Measurements from ENCODE around the gene FAM210B. TPM values are rescaled to one million over a fixed set of nuclear protein-coding genes. Genes with fewer than 3 reads are reported as not detected.
"Not testable (repeated sequence)": the region's sequence is repeated elsewhere in the genome, so short reads cannot be mapped to it uniquely, and the experiment has no call there.

The FAM210B gene
- total RNA-seq, 4 donors from 2014 or later, result 14.0 to 21.4 (median 16.8) TPM

GRCh38 chr20:56323656-56324055 lies 35.1 kb upstream of the FAM210B start:
- no peak overlapping the region for H3K4me3 ChIP-seq
- no peak for DNase-seq
- no peaks in the 10 kb centered on the region for H3K9me3 ChIP-seq
- no peaks in the 10 kb centered on the region for H3K36me3 ChIP-seq
- no peaks in the 10 kb centered on the region for H3K4me1 ChIP-seq
- no peaks in the 10 kb centered on the region for H3K27me3 ChIP-seq
- no peak for TF ChIP-seq CTCF (IDR thresholded peaks at IDR 0.05)
- no peak for TF ChIP-seq POLR2A (IDR thresholded peaks at IDR 0.05)
- H3K27ac ChIP-seq, result no peak overlapping the region

- H3K27ac ChIP-seq, result no peak overlapping the region
- H3K27me3 ChIP-seq, result no peaks in the 10 kb centered on the region
- TF ChIP-seq CTCF (IDR thresholded peaks at IDR 0.05), result no peak
- TF ChIP-seq POLR2A (IDR thresholded peaks at IDR 0.05), result no peak
- H3K9me3 ChIP-seq, result no peaks in the 10 kb centered on the region
- DNase-seq, result no peak
- no peak overlapping the region for H3K4me3 ChIP-seq
- no peaks in the 10 kb centered on the region for H3K36me3 ChIP-seq
- no peaks in the 10 kb centered on the region for H3K4me1 ChIP-seq
Measured at GRCh38 chr20:56324806-56325205, 34.0 kb upstream of the FAM210B start.

GRCh38 chr20:56328861-56329260 lies 29.9 kb upstream of the FAM210B start:
- no peak for DNase-seq

GRCh38 chr20:56336709-56337108 lies 22.1 kb upstream of the FAM210B start:
- not testable (repeated sequence) for H3K27ac ChIP-seq, H3K4me1 ChIP-seq, H3K9me3 ChIP-seq, DNase-seq, H3K27me3 ChIP-seq, H3K36me3 ChIP-seq, H3K4me3 ChIP-seq

More at GRCh38 chr20:56328861-56329260, 29.9 kb upstream of the FAM210B start:
- Histone ChIP-seq H3K27me3 (no peaks in the 10 kb centered on the region), H3K9me3 (no peaks in the 10 kb centered on the region), H3K27ac (no peak overlapping the region), H3K36me3 (no peaks in the 10 kb centered on the region), H3K4me1 (no peaks in the 10 kb centered on the region), H3K4me3 (no peak overlapping the region)
- no peak for TF ChIP-seq CTCF (IDR thresholded peaks at IDR 0.05)
- TF ChIP-seq POLR2A (IDR thresholded peaks at IDR 0.05), result no peak

- H3K27ac ChIP-seq, result no peak overlapping the region
- no peaks in the 10 kb centered on the region for H3K36me3 ChIP-seq
- DNase-seq, result no peak
- TF ChIP-seq POLR2A (IDR thresholded peaks at IDR 0.05), result no peak
- no peak for TF ChIP-seq CTCF (IDR thresholded peaks at IDR 0.05)
- H3K4me1 ChIP-seq, result peaks cover 0 to 4% (median 0%) of the 10 kb centered on the region in 4 donors
- H3K4me3 ChIP-seq, result no peak overlapping the region
- no peaks in the 10 kb centered on the region for H3K9me3 ChIP-seq
- no peaks in the 10 kb centered on the region for H3K27me3 ChIP-seq
Measured at GRCh38 chr20:56342783-56343182, 16.0 kb upstream of the FAM210B start.

- Histone ChIP-seq H3K36me3 (no peaks in the 10 kb centered on the region), H3K27ac (no peak overlapping the region), H3K4me3 (peak overlapping the region in 1 of 4 donors; percentile 16), H3K27me3 (no peaks in the 10 kb centered on the region), H3K9me3 (no peaks in the 10 kb centered on the region), H3K4me1 (peaks cover 0 to 4% (median 0%) of the 10 kb centered on the region in 4 donors)
- TF ChIP-seq POLR2A (IDR thresholded peaks at IDR 0.05) (no peak), CTCF (IDR thresholded peaks at IDR 0.05) (peak in 4 of 6 experiments; percentile 30 to 49 (median 40))
- DNase-seq, result peak in 1 of 3 donors; percentile 54
Measured at GRCh38 chr20:56343861-56344381, 14.9 kb upstream of the FAM210B start.

Data from Peyer's patch (tissue), 4 donors.